Sigmoid colon (tissue), 4 donors: ENCODE results near the gene SUN2.

Experiments
- EP300 ChIP-seq, 4 donors: sonication (generic); formaldehyde crosslinking; IDR thresholded peaks; one replicate each; pipeline ENCODE4 v1.6.1; 2017; ENCODE audit warnings: antibody characterized with exemption in 4 of 4
- POLR2A ChIP-seq, 2 donors: fragments of 450-650 bp; IDR thresholded peaks; one replicate each; pipeline ENCODE4 v1.6.1; 2016; ENCODE audit warnings: antibody characterized with exemption in 2 of 2, mild to moderate bottlenecking in 2 of 2, moderate library complexity in 2 of 2
- TF ChIP-seq, protein P1 (sequence below), 4 experiments: fragments of 450-650 bp in 3 of 4; fragments of 200-600 bp in 1 of 4; IDR thresholded peaks; one replicate each; pipeline ENCODE4 v1.5.1; 2016 to 2019; ENCODE audit warnings: antibody characterized with exemption in 4 of 4, mild to moderate bottlenecking in 3 of 4, moderate library complexity in 2 of 4

GRCh38 chr22:38707346-38707745, 48.5 kb downstream of the SUN2 start:
- TF ChIP-seq POLR2A (IDR thresholded peaks at IDR 0.05) = peak in 1 of 2 donors; percentile 14
- TF ChIP-seq, protein P1, sequence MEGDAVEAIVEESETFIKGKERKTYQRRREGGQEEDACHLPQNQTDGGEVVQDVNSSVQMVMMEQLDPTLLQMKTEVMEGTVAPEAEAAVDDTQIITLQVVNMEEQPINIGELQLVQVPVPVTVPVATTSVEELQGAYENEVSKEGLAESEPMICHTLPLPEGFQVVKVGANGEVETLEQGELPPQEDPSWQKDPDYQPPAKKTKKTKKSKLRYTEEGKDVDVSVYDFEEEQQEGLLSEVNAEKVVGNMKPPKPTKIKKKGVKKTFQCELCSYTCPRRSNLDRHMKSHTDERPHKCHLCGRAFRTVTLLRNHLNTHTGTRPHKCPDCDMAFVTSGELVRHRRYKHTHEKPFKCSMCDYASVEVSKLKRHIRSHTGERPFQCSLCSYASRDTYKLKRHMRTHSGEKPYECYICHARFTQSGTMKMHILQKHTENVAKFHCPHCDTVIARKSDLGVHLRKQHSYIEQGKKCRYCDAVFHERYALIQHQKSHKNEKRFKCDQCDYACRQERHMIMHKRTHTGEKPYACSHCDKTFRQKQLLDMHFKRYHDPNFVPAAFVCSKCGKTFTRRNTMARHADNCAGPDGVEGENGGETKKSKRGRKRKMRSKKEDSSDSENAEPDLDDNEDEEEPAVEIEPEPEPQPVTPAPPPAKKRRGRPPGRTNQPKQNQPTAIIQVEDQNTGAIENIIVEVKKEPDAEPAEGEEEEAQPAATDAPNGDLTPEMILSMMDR (IDR thresholded peaks at IDR 0.05) = no peak
- no peak for TF ChIP-seq EP300 (IDR thresholded peaks at IDR 0.05)
